Skeletal muscle satellite cell (primary cell): ENCODE results near the gene CAMTA1.
"Not testable (repeated sequence)": the region's sequence is repeated elsewhere in the genome, so short reads cannot be mapped to it uniquely, and the experiment has no call there.

Experiments
- H3K27me3 ChIP-seq: 2 replicates; pipeline ENCODE4 v1.7.0; 2013; ENCODE audit warnings: low read length; ENCODE audit not compliant: control insufficient read depth, insufficient read depth
- H3K36me3 ChIP-seq: 2 replicates; pipeline ENCODE4 v1.7.0; 2013; ENCODE audit warnings: mild to moderate bottlenecking, control low read depth, low read length; ENCODE audit not compliant: insufficient read depth
- H3K4me1 ChIP-seq: 2 replicates; pipeline ENCODE4 v1.7.0; 2013; ENCODE audit warnings: low read length; ENCODE audit not compliant: control insufficient read depth, insufficient read depth
- H3K4me2 ChIP-seq: 2 replicates; pipeline ENCODE4 v1.7.0; 2013; ENCODE audit warnings: mild to moderate bottlenecking, low read length
- H3K4me3 ChIP-seq: 2 replicates; pipeline ENCODE4 v1.7.0; 2013; ENCODE audit warnings: low read length
- H3K9ac ChIP-seq: 2 replicates; pipeline ENCODE4 v1.7.0; 2013; ENCODE audit warnings: mild to moderate bottlenecking, low read depth, low read length, moderate library complexity
- H3K9me3 ChIP-seq: replicated peaks from 2 replicates; pipeline ENCODE4 v1.7.0; 2013; ENCODE audit warnings: mild to moderate bottlenecking, control low read depth, low read length

CAMTA1 gene

GRCh38 chr1:6815726-6816125 is 30.5 kb downstream of the CAMTA1 start:
- Histone ChIP-seq H3K4me2 (no peak overlapping the region), H3K4me3 (no peak overlapping the region), H3K27me3 (no peaks in the 10 kb centered on the region), H3K9ac (no peak overlapping the region), H3K36me3 (no peaks in the 10 kb centered on the region), H3K4me1 (peaks cover 6% of the 10 kb centered on the region), H3K9me3 (no peaks in the 10 kb centered on the region)

DNA sequence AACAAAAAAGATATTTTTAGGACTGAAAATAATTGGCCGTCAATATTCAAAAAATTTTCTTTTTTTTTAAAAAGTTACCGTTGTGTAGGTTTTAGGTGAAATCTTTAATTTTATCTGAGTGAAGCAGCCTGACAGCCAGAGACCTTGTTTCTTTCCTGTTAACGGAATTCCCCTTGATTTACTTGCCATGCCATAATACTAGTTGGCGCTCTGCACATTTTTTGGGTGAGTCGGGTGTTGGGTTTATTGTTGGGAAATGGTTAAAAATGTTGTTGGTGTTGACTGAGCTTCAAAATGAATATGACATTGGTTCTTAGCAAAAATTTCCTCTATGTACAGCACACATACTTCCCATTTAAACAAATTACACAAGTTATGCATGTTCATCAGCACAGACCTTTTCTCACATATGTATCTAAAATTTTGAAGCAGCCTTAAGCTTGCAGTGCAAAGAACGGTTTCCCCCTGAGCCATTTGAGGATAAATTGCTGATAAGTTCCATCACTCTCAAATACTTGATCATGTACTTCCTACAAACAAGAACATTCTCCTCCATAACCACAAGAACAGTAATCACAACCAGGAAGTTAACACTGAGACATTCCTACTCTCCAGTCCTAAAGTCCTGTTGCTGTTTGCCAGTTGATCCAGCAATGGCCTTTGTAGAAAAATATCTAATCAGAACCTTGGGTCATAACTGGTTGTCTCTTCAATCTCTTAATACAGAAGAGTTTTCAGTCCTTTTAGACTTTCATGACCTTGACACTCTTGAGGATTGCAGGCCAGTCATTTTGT is 34.2 kb downstream of the CAMTA1 start:
- Histone ChIP-seq H3K4me3 (no peak overlapping the region), H3K27me3 (no peaks in the 10 kb centered on the region), H3K9ac (no peak overlapping the region)

DNA sequence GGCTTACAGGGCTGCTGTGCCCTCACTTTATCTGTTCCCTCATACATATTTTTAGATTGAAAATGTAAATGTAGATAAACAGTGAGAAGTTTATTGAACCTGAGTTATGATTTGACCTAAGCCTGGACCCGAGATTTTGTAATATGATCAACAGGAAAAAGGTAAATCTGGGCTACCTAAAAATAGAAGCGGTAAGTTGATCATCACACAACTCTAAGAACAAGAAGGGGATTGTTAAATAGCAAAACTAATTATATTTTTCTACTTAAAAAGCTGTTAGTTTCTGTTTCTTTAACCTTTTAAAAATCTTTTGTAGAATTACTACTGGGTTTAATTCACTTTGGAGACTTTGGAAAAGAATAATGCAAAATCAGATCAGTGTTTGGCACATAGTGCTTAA is 35.6 kb downstream of the CAMTA1 start:
- peaks cover 6% of the 10 kb centered on the region for H3K4me1 ChIP-seq
- no peak overlapping the region for H3K9ac ChIP-seq
- no peaks in the 10 kb centered on the region for H3K36me3 ChIP-seq
- H3K9me3 ChIP-seq: no peaks in the 10 kb centered on the region
- no peak overlapping the region for H3K4me2 ChIP-seq
- H3K27me3 ChIP-seq: no peaks in the 10 kb centered on the region
- no peak overlapping the region for H3K4me3 ChIP-seq

More for the DNA sequence above, 34.2 kb downstream of the CAMTA1 start:
- Histone ChIP-seq H3K4me1 (peaks cover 6% of the 10 kb centered on the region), H3K36me3 (no peaks in the 10 kb centered on the region), H3K9me3 (no peaks in the 10 kb centered on the region), H3K4me2 (no peak overlapping the region)

- no peak overlapping the region for H3K9ac ChIP-seq
- H3K9me3 ChIP-seq: no peaks in the 10 kb centered on the region
- no peak overlapping the region for H3K4me2 ChIP-seq
- no peaks in the 10 kb centered on the region for H3K36me3 ChIP-seq
- peaks cover 6% of the 10 kb centered on the region for H3K4me1 ChIP-seq
- no peak overlapping the region for H3K4me3 ChIP-seq
- no peaks in the 10 kb centered on the region for H3K27me3 ChIP-seq
Observed at GRCh38 chr1:6822530-6823359, 37.5 kb downstream of the CAMTA1 start.

DNA sequence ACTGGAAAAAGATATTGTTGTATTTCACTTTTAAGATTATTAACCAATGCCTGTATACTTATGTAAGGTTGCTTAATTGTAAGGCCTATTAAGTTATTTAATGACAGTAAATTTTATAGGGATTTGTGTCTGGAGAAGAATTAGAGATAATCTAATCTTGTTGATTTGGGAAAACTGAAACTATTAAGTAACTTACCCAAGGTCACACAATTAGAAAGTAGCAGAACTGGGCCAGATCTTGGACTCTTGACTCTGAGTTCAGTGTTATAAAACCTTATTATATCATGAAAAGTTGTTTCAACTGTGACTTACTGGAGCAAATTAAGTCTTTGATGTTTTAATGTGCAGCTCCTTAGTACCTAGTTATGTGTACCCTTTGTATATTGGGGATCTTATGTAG is 38.5 kb downstream of the CAMTA1 start:
- H3K4me1 ChIP-seq: peaks cover 6% of the 10 kb centered on the region
- H3K4me2 ChIP-seq: no peak overlapping the region
- H3K9ac ChIP-seq: no peak overlapping the region
- no peaks in the 10 kb centered on the region for H3K27me3 ChIP-seq
- no peaks in the 10 kb centered on the region for H3K9me3 ChIP-seq
- H3K36me3 ChIP-seq: no peaks in the 10 kb centered on the region
- no peak overlapping the region for H3K4me3 ChIP-seq

DNA sequence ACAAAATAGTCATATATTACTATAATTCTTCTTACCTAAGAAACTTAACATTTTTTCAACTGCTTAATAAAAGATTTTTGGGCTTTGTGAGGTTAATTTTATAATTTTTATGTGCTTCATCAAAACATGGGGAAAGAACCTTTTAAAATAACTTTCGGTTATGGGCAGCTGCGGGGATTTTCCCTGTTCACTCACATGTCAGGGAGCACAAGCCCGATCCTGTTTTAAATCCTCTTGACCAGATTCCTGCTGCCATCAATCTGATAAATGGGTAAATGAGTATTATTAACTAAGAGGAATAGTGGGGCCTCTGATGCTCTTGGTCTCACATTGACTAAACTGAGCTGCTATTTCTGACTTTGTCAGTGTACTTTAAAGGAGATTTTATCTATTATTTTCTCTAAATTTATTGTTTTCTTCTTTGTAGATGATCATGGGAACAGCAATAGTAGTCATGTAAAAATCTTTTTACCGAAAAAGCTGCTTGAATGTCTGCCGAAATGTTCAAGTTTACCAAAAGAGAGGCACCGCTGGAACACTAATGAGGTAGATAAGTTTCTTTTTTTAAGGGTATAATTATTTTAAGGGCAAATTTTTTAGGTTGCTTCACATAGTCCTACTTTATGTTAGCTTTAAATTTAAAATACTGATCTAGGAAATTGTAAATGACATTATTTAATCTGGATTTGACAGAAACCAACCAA is 39.6 kb downstream of the CAMTA1 start:
- no peaks in the 10 kb centered on the region for H3K27me3 ChIP-seq
- peaks cover 3% of the 10 kb centered on the region for H3K36me3 ChIP-seq
- no peak overlapping the region for H3K4me3 ChIP-seq
- peaks cover 1% of the 10 kb centered on the region for H3K4me1 ChIP-seq
- H3K9ac ChIP-seq: no peak overlapping the region
- H3K9me3 ChIP-seq: no peaks in the 10 kb centered on the region
- no peak overlapping the region for H3K4me2 ChIP-seq

- H3K36me3 ChIP-seq: peaks cover 3% of the 10 kb centered on the region
Observed at GRCh38 chr1:6825828-6826227, 40.6 kb downstream of the CAMTA1 start.

DNA sequence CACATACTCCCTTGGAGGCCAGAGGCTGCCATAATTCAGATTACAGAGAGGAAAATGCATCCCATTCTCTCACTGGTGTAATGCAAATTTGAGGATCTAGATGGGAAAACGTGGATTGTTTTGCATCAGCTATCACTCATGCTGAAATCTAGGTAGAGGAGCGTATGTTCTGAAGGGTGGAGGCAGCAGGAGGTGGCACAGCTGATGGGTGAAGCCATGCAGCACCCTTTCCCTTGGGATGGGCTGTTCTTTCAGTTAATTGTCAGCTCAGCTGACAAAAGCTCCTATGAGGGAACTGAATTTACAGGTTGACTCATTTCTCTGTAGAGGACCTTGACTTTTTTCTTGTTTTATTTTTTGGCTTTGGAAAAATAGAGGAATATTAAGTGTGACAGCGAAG is 41.8 kb downstream of the CAMTA1 start:
- Histone ChIP-seq H3K9me3 (no peaks in the 10 kb centered on the region), H3K27me3 (no peaks in the 10 kb centered on the region), H3K9ac (no peak overlapping the region), H3K4me2 (no peak overlapping the region), H3K4me1 (no peaks in the 10 kb centered on the region), H3K4me3 (no peak overlapping the region), H3K36me3 (peaks cover 3% of the 10 kb centered on the region)

More at GRCh38 chr1:6825828-6826227, 40.6 kb downstream of the CAMTA1 start:
- H3K4me3 ChIP-seq: no peak overlapping the region
- no peak overlapping the region for H3K9ac ChIP-seq
- no peak overlapping the region for H3K4me2 ChIP-seq
- H3K27me3 ChIP-seq: no peaks in the 10 kb centered on the region
- no peaks in the 10 kb centered on the region for H3K4me1 ChIP-seq
- no peaks in the 10 kb centered on the region for H3K9me3 ChIP-seq

- H3K9ac ChIP-seq: no peak overlapping the region
- H3K9me3 ChIP-seq: no peaks in the 10 kb centered on the region
- no peak overlapping the region for H3K4me2 ChIP-seq
- peaks cover 3% of the 10 kb centered on the region for H3K36me3 ChIP-seq
- no peaks in the 10 kb centered on the region for H3K4me1 ChIP-seq
- no peaks in the 10 kb centered on the region for H3K27me3 ChIP-seq
- no peak overlapping the region for H3K4me3 ChIP-seq
Observed at GRCh38 chr1:6827630-6828165, 42.4 kb downstream of the CAMTA1 start.

GRCh38 chr1:6831366-6831765 is 46.1 kb downstream of the CAMTA1 start:
- no peak overlapping the region for H3K4me3 ChIP-seq

GRCh38 chr1:6832006-6832405 is 46.8 kb downstream of the CAMTA1 start:
- H3K9me3 ChIP-seq, H3K4me3 ChIP-seq, H3K9ac ChIP-seq, H3K4me2 ChIP-seq, H3K36me3 ChIP-seq, H3K4me1 ChIP-seq, H3K27me3 ChIP-seq: not testable (repeated sequence)

More at GRCh38 chr1:6831366-6831765, 46.1 kb downstream of the CAMTA1 start:
- Histone ChIP-seq H3K27me3 (no peaks in the 10 kb centered on the region), H3K36me3 (peaks cover 3% of the 10 kb centered on the region), H3K4me1 (no peaks in the 10 kb centered on the region), H3K9me3 (no peaks in the 10 kb centered on the region), H3K9ac (no peak overlapping the region), H3K4me2 (no peak overlapping the region)
